GM12878 (cell line): ENCODE results near the gene PDZK1. TPM values are rescaled to one million over a fixed set of nuclear protein-coding genes. Genes with fewer than 3 reads are reported as not detected.

Source experiments
- ATAC-seq: fragments of 200-7000 bp; cut with Tn5 transposase; 3 replicates; pipeline ENCODE4 v1.9.1; 2020; ENCODE audit warnings: mild to moderate bottlenecking, moderate library complexity
- BruUV-seq: library from RNA; stranded (reverse); fragments of 400-500 nt; replicated peaks from 2 replicates; lab custom pipeline; 2021; lab: Mats Ljungman, UMichigan
- CTCF ChIA-PET: fragments of 300-600 bp; sonication (Branson Sonifier 250); formaldehyde crosslinking; extraction: SDS; loops from one replicate; lab custom pipeline; 2021; ENCODE audit warnings: inconsistent platforms; lab: Yijun Ruan, JAX
- POLR2A ChIA-PET: fragments of 350-600 bp; formaldehyde crosslinking; extraction: SDS; loops from one replicate; lab custom pipeline; 2021; ENCODE audit warnings: inconsistent platforms; lab: Charles Lee
- RAD21 ChIA-PET: fragments of 300-600 bp; sonication (Branson Sonifier 250); formaldehyde crosslinking; loops from one replicate; lab custom pipeline; 2023; ENCODE audit warnings: antibody characterized with exemption; ENCODE audit not compliant: unreplicated experiment; lab: Charles Lee
- SMC1A ChIA-PET: fragments of 300-600 bp; sonication (Branson Sonifier 250); formaldehyde crosslinking; loops from one replicate; lab custom pipeline; 2023; ENCODE audit not compliant: unreplicated experiment, uncharacterized antibody; lab: Charles Lee
- DNase-seq: peaks from one replicate; pipeline ENCODE4 v3.0.0-alpha.2; 2011; ENCODE audit warnings: low read depth, low spot score
- FAIRE-seq: peaks from 3 replicates; lab custom pipeline; 2011; peaks lifted over from hg19 to GRCh38; lab: Jason Lieb, UNC
- H2AFZ ChIP-seq: 2 replicates; pipeline ENCODE4 v1.6.0; 2011; ENCODE audit warnings: low read depth, low read length, control low read depth; ENCODE audit not compliant: control insufficient read depth
- H3K27ac ChIP-seq: 2 replicates; pipeline ENCODE4 v1.5.1; 2011; ENCODE audit warnings: control low read depth; ENCODE audit not compliant: control insufficient read depth, insufficient read depth
- H3K27me3 ChIP-seq, 2 experiments: replicated peaks in 1 of 2; 2 replicates each; pipeline versions ENCODE4 v1.6.0 to v1.6.1; 2011; ENCODE audit warnings: low read length in 1 of 2; ENCODE audit not compliant: control insufficient read depth in 2 of 2, insufficient read depth in 2 of 2
- H3K36me3 ChIP-seq, 2 experiments: 2 replicates each; pipeline ENCODE4 v1.5.1; 2011; ENCODE audit warnings: low read length in 1 of 2; ENCODE audit not compliant: control insufficient read depth in 2 of 2, insufficient read depth in 2 of 2
- H3K4me1 ChIP-seq: 2 replicates; pipeline ENCODE4 v1.6.1; 2011; ENCODE audit warnings: mild to moderate bottlenecking, low read length, moderate library complexity, mixed read lengths; ENCODE audit not compliant: control insufficient read depth, insufficient read depth
- H3K4me2 ChIP-seq: 2 replicates; pipeline ENCODE4 v1.6.0; 2011; ENCODE audit warnings: control low read depth; ENCODE audit not compliant: control insufficient read depth, insufficient read depth
- H3K4me3 ChIP-seq: fragments of 200-600 bp; sonication (generic); 2 replicates; pipeline ENCODE4 v1.5.1; 2016
- H3K79me2 ChIP-seq: 2 replicates; pipeline ENCODE4 v1.6.0; 2011; ENCODE audit warnings: low read length; ENCODE audit not compliant: control insufficient read depth, insufficient read depth
- H3K9ac ChIP-seq: 2 replicates; pipeline ENCODE4 v1.8.0; 2011; ENCODE audit warnings: low read length, control low read depth, mixed read lengths; ENCODE audit not compliant: control insufficient read depth, insufficient read depth
- H3K9me3 ChIP-seq: replicated peaks from 3 replicates; pipeline ENCODE4 v1.5.1; 2011; ENCODE audit warnings: mild to moderate bottlenecking, low read length; ENCODE audit not compliant: control insufficient read depth, insufficient read depth
- H4K20me1 ChIP-seq: 2 replicates; pipeline ENCODE4 v1.6.0; 2011; ENCODE audit not compliant: control insufficient read depth, insufficient read depth
- ATF2 ChIP-seq: IDR thresholded peaks from 2 replicates; pipeline ENCODE4 v1.6.1; 2012; ENCODE audit warnings: low read length, inconsistent platforms
- BMI1 ChIP-seq: fragments of 450-650 bp; IDR thresholded peaks from 2 replicates; pipeline ENCODE4 v1.6.1; 2016; ENCODE audit warnings: mild to moderate bottlenecking, moderate library complexity, borderline replicate concordance
- CEBPB ChIP-seq, 2 experiments: fragments of 150-350 bp in 1 of 2; IDR thresholded peaks; 2 replicates each; pipeline ENCODE4 v1.6.1; 2012 to 2014; ENCODE audit warnings: low read depth in 2 of 2, low read length in 2 of 2, borderline replicate concordance in 1 of 2, inconsistent platforms in 1 of 2
- DPF2 ChIP-seq: fragments of 450-650 bp; IDR thresholded peaks from 2 replicates; pipeline ENCODE4 v1.6.1; 2017; ENCODE audit warnings: mild to moderate bottlenecking
- E2F4 ChIP-seq: IDR thresholded peaks from 2 replicates; pipeline ENCODE4 v1.6.1; 2012; ENCODE audit warnings: low read depth, low read length, improper control_type of control experiment
- EED ChIP-seq: sonication (generic); IDR thresholded peaks from 2 replicates; pipeline ENCODE4 v1.6.1; 2016; ENCODE audit warnings: antibody characterized with exemption, low read depth
- HSF1 ChIP-seq: fragments of 150-350 bp; IDR thresholded peaks from 2 replicates; pipeline ENCODE4 v1.6.1; 2014; ENCODE audit warnings: mild to moderate bottlenecking, low read depth, low read length
- KDM1A ChIP-seq: fragments of 200-600 bp; sonication (generic); IDR thresholded peaks from 2 replicates; pipeline ENCODE4 v1.6.1; 2016; ENCODE audit warnings: borderline replicate concordance
- NR2C2 ChIP-seq: IDR thresholded peaks from 2 replicates; pipeline ENCODE4 v1.6.1; 2011; ENCODE audit warnings: borderline replicate concordance, low read depth; ENCODE audit not compliant: control insufficient read depth, insufficient read length
- PAX5 ChIP-seq: IDR thresholded peaks from 2 replicates; pipeline ENCODE4 v1.6.1; 2011; ENCODE audit warnings: low read depth, low read length, borderline replicate concordance
- RUNX3 ChIP-seq: IDR thresholded peaks from 2 replicates; pipeline ENCODE4 v1.6.1; 2012; ENCODE audit warnings: low read length, inconsistent platforms
- SKIL ChIP-seq: fragments of 450-650 bp; IDR thresholded peaks from 2 replicates; pipeline ENCODE4 v1.6.1; 2017; ENCODE audit warnings: mild to moderate bottlenecking, low read depth, inconsistent platforms; ENCODE audit not compliant: poor library complexity, severe bottlenecking
- SPI1 ChIP-seq: IDR thresholded peaks from 2 replicates; pipeline ENCODE4 v1.6.1; 2011; ENCODE audit warnings: low read depth, mild to moderate bottlenecking, low read length, moderate library complexity, borderline replicate concordance; ENCODE audit not compliant: insufficient read depth
- SREBF2 ChIP-seq: IDR thresholded peaks from 2 replicates; pipeline ENCODE4 v1.6.1; 2012; ENCODE audit warnings: mild to moderate bottlenecking, low read length
- SUZ12 ChIP-seq: fragments of 200-600 bp; sonication (generic); IDR thresholded peaks from one replicate; pipeline ENCODE4 v1.6.1; 2018; ENCODE audit warnings: antibody characterized with exemption, mild to moderate bottlenecking; ENCODE audit not compliant: unreplicated experiment
- TAF1 ChIP-seq: IDR thresholded peaks from 2 replicates; pipeline ENCODE4 v1.6.1; 2011; ENCODE audit warnings: mild to moderate bottlenecking, low read depth, low read length, borderline replicate concordance
- TCF7 ChIP-seq: IDR thresholded peaks from 2 replicates; pipeline ENCODE4 v1.6.1; 2014; ENCODE audit warnings: antibody characterized with exemption, borderline replicate concordance
- YBX1 ChIP-seq: fragments of 450-650 bp; IDR thresholded peaks from 2 replicates; pipeline ENCODE4 v1.6.1; 2016; ENCODE audit warnings: antibody characterized with exemption
- ZNF274 ChIP-seq: IDR thresholded peaks from one replicate; pipeline ENCODE4 v1.8.0; 2011; ENCODE audit not compliant: insufficient read length, insufficient read depth
- ZNF622 ChIP-seq: fragments of 450-650 bp; IDR thresholded peaks from 2 replicates; pipeline ENCODE4 v1.6.1; 2017; ENCODE audit warnings: mild to moderate bottlenecking, inconsistent platforms
- WGBS: methylation state at CpG from one replicate; pipeline ENCODE4 v1.1.6; 2016; ENCODE audit warnings: low lambda C conversion rate; ENCODE audit not compliant: insufficient replicate concordance, insufficient coverage; ENCODE audit errors: missing lambda C conversion rate; 5-methylcytosine and 5-hydroxymethylcytosine counted together
- in situ Hi-C: fragments of 300-500 bp; cut with MboI; formaldehyde crosslinking; loops from 9 replicates; pipeline ENCODE4 v1.14.3; 2018; ENCODE audit warnings: mixed read lengths
- intact Hi-C: fragments of 100-400 bp; cut with micrococcal nuclease; formaldehyde crosslinking; loops from one replicate; pipeline ENCODE4 v1.14.2; 2022; ENCODE audit not compliant: unreplicated experiment
- polyA plus RNA-seq, 11 experiments: library from polyadenylated mRNA; depleted of rRNA in 4 of 11; unstranded in 6 of 11; stranded (reverse) in 5 of 11; fragments of >200 nt; fragmentation: Nextera tagmentation in 4 of 11; fragmentation: Illumina TruSeq in 1 of 11; extraction: Ambion mirVana in 4 of 11; extraction: Trizol in 1 of 11; gene quantifications; 1 replicate in 1 of 11; 2 replicates in 10 of 11; pipeline versions ENCODE4 v1.2.1 to v1.2.3, GENCODE V29; 2011 to 2016; ENCODE audit warnings: inconsistent platforms in 2 of 11, missing spikeins in 2 of 11, low read depth in 1 of 11
- total RNA-seq, 4 experiments: library from RNA; depleted of rRNA in 3 of 4; stranded (reverse); fragments of >200 nt in 3 of 4; fragmentation: Illumina TruSeq in 1 of 4; extraction: Trizol in 1 of 4; gene quantifications; 2 replicates each; pipeline versions ENCODE4 v1.2.1 to v1.2.3, GENCODE V29; 2013 to 2021

Gene PDZK1
- total and polyA plus RNA-seq, 10 of the 15 experiments (the other 5 are each of a cell fraction or from before 2014, with no cell fraction given): 0.09 to 5.0 (median 0.31) TPM

DNA sequence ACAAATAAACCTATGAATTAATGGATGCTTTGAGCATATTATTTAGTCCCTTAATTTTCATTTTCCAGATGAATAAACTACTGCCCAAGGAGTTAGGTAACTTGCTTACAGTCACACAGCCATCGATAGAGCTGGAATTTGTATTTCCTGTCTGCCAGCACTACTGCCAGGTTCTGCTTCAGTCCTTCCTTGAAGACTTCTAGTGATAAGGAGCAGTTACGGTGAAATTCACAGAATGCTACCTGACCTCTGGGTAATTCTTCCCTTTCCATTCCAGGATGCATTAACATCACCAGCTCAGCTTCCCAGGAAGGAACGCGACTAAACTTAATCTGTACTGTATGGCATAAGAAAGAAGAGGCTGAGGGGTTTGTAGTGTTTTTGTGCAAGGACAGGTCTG is 23.3 kb upstream of the PDZK1 start:
- Histone ChIP-seq H3K9me3 (no peaks in the 10 kb centered on the region), H3K4me2 (no peak overlapping the region), H3K79me2 (no peaks in the 10 kb centered on the region), H3K9ac (no peak overlapping the region), H3K4me3 (no peak overlapping the region), H4K20me1 (no peaks in the 10 kb centered on the region), H3K36me3 (no peaks in the 10 kb centered on the region), H3K4me1 (no peaks in the 10 kb centered on the region), H3K27ac (no peak overlapping the region), H2AFZ (no peak overlapping the region), H3K27me3 (no peaks in the 10 kb centered on the region)
- ATAC-seq: no peak
- SMC1A ChIA-PET: interaction anchor here (2.3 kb wide), 1 partner anchor 10 kb away, joined by 6 read pairs; no protein-coding TSS in a partner anchor
- FAIRE-seq: no peak
- intact Hi-C loops (no loop called here), in situ Hi-C loops (loop anchor here (5.0 kb wide), 1 partner anchor 52 kb away; no protein-coding TSS in a partner anchor)
- RAD21 ChIA-PET: no interaction called here
- DNase-seq: no peak
- BruUV-seq: no TSS peak
- TF ChIP-seq CEBPB (IDR thresholded peaks at IDR 0.05; ENCODE audit: borderline replicate concordance in 1 of 2, low read depth in 2 of 2, low read length in 2 of 2) (no peak), KDM1A (no peak), ZNF622 (no peak), SUZ12 (no peak), HSF1 (no peak), TAF1 (no peak), SKIL (no peak), RUNX3 (no peak), EED (no peak), ZNF274 (no peak), E2F4 (no peak), TCF7 (no peak), SPI1 (no peak), YBX1 (no peak), NR2C2 (no peak), PAX5 (no peak), DPF2 (no peak), SREBF2 (no peak), BMI1 (no peak), ATF2 (no peak)
- CTCF ChIA-PET: no interaction called here
- 87% methylated on average over 4 of the region's 4 CpGs for WGBS
- POLR2A ChIA-PET: no interaction called here
